Measurements from ENCODE around the gene TAS2R19. TPM values are rescaled to one million over a fixed set of nuclear protein-coding genes. Genes with fewer than 3 reads are reported as not detected.
"Not testable (repeated sequence)": the region's sequence is repeated elsewhere in the genome, so short reads cannot be mapped to it uniquely, and the experiment has no call there.

Gene TAS2R19, protein sequence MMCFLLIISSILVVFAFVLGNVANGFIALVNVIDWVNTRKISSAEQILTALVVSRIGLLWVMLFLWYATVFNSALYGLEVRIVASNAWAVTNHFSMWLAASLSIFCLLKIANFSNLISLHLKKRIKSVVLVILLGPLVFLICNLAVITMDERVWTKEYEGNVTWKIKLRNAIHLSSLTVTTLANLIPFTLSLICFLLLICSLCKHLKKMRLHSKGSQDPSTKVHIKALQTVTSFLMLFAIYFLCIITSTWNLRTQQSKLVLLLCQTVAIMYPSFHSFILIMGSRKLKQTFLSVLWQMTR
- 3.1 and 3.5 TPM in 2 replicates for total RNA-seq (ENCODE audit: low replicate concordance)
- long read RNA-seq: 0 reads

DNA sequence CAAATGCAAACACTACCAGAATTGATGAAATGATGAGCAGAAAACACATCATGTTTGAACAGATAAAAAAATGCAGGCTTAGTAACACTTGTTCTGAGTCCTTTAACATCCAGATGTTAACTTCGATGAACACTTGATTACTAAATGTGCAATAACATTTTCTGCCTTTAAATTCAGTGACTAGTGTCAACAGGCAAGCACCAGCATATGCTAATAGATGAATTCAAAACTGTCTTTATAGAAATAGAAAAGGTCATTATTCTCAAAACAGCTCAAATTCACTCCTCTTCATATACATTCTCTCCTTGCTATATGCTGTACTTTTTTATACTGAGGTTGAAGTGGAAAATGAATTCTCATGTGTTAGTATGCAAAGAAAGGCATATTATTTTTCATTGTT lies at the start of gene TAS2R19:
Gene TAS2R19 (minus strand): TSS at position 101 of the 400 bp plus-strand sequence. CDS start 49 bp downstream, at position 52.
- TF ChIP-seq, protein P1, sequence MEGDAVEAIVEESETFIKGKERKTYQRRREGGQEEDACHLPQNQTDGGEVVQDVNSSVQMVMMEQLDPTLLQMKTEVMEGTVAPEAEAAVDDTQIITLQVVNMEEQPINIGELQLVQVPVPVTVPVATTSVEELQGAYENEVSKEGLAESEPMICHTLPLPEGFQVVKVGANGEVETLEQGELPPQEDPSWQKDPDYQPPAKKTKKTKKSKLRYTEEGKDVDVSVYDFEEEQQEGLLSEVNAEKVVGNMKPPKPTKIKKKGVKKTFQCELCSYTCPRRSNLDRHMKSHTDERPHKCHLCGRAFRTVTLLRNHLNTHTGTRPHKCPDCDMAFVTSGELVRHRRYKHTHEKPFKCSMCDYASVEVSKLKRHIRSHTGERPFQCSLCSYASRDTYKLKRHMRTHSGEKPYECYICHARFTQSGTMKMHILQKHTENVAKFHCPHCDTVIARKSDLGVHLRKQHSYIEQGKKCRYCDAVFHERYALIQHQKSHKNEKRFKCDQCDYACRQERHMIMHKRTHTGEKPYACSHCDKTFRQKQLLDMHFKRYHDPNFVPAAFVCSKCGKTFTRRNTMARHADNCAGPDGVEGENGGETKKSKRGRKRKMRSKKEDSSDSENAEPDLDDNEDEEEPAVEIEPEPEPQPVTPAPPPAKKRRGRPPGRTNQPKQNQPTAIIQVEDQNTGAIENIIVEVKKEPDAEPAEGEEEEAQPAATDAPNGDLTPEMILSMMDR (conservative IDR thresholded peaks at IDR 0.05): no peak
- no peak within 1 kb of the TSS for H3K27ac Mint-ChIP-seq
- H3K36me3 Mint-ChIP-seq: peaks cover 34% of the 10 kb centered on the region
- no peak within 1 kb of the TSS for H3K4me3 Mint-ChIP-seq
- H3K27me3 Mint-ChIP-seq: no peaks in the 10 kb centered on the region
- H3K4me1 Mint-ChIP-seq (ENCODE audit: unreplicated experiment): no peaks in the 10 kb centered on the region
- no peak for DNase-seq (ENCODE audit: extremely low spot score, unreplicated experiment)
- H3K9me3 Mint-ChIP-seq: peaks cover 8% of the 10 kb centered on the region

DNA sequence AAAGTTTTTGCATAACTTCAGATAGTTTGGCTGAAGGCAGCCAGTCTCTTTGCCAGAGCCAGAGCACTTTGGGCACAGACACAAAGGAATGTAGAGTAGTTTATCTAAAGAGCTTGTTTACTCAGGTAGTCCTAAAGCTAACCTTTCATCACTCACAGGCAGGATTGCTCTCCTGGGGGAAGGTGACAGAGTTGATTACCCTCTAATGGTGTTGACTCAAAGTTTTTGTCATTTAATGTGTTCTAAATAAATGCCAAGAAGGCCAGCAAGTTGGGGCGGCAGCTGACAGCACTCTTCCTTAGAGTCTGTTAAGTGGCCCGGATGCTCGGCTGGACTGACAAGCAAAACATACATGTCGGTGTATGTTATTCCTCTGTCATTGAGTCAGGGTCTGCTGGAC lies 49.0 kb upstream of the TAS2R19 start:
- no peak overlapping the region for H3K4me3 Mint-ChIP-seq
- H3K36me3 Mint-ChIP-seq: peaks cover 26% of the 10 kb centered on the region
- DNase-seq (ENCODE audit: extremely low spot score, unreplicated experiment): no peak

DNA sequence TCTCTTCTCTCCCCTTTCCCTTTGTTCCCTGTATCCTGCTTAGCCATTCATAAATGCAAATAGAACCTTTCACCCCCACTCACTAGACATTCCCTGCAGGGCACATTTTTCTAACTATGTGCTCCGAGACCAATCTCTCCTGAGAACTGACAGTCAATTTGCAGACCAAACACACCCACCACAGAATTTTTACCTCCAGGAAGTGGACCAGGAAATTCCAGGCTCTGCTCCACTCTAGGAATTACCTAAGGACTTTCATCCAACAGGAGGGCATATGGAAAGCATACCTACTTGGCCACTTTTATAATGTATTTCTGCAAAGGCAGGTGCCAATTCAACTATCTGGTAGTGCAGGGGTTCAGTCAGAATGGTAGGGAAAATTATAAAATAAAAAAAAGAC lies 48.6 kb upstream of the TAS2R19 start:
- Mint-ChIP-seq H3K4me1 (ENCODE audit: unreplicated experiment) (no peaks in the 10 kb centered on the region), H3K36me3 (peaks cover 26% of the 10 kb centered on the region), H3K27me3 (no peaks in the 10 kb centered on the region), H3K9me3 (no peaks in the 10 kb centered on the region), H3K27ac (no peak overlapping the region), H3K4me3 (no peak overlapping the region)
- DNase-seq (ENCODE audit: extremely low spot score, unreplicated experiment): no peak
- TF ChIP-seq, protein P1 (conservative IDR thresholded peaks at IDR 0.05): no peak

More for the DNA sequence above, 49.0 kb upstream of the TAS2R19 start:
- no peak overlapping the region for H3K27ac Mint-ChIP-seq
- H3K27me3 Mint-ChIP-seq: no peaks in the 10 kb centered on the region
- H3K9me3 Mint-ChIP-seq: no peaks in the 10 kb centered on the region
- TF ChIP-seq, protein P1 (conservative IDR thresholded peaks at IDR 0.05): no peak
- no peaks in the 10 kb centered on the region for H3K4me1 Mint-ChIP-seq (ENCODE audit: unreplicated experiment)

DNA sequence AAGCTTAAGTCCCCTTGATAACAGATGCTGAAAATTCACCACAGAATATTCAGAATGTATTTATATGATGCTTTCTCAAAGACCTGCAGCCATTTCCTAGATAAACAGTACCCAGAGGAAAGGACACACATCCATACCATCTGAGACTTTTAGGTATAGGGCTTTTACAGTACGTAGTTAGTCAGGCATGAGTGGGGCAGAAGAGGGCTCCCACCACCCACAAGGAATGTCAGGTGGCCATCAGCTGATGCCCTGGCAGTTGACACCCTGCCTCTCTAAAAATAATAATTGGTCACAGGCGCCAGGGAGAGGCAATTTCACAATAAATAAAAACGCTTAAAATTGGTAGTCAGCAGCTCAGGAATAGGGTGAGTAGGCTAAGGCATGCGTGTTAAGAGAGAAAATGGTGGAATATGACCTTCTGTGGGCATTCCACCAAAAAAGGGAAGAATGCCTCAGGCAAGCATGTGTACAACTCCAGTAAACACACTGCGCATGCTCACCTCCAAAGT lies 47.5 kb upstream of the TAS2R19 start:
- peaks cover 28% of the 10 kb centered on the region for H3K36me3 Mint-ChIP-seq

DNA sequence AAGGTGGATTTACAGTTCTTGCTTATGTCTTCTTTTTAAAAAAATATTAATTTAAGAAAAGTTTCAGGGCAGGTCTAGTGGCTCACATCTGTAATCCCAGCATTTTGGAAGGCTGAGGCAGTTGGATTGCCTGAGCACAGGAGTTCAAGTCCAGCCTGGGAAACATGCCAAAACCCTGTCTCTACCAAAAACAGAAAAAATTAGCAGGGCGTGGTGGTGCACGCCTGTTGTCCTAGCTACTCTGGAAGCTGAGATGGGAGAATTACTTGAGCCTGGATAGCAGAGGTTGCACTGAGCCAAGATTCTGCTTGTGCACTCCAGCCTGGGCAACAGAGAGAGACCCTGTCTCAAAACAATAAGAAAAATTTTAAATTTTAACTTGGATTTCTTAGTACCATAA lies 45.1 kb upstream of the TAS2R19 start:
- DNase-seq (ENCODE audit: extremely low spot score, unreplicated experiment): no peak
- Mint-ChIP-seq H3K9me3 (no peaks in the 10 kb centered on the region), H3K27me3 (no peaks in the 10 kb centered on the region), H3K27ac (no peak overlapping the region), H3K36me3 (peaks cover 32% of the 10 kb centered on the region), H3K4me3 (no peak overlapping the region), H3K4me1 (ENCODE audit: unreplicated experiment) (no peaks in the 10 kb centered on the region)
- TF ChIP-seq, protein P1 (conservative IDR thresholded peaks at IDR 0.05): no peak

More for the DNA sequence above, 47.5 kb upstream of the TAS2R19 start:
- H3K4me1 Mint-ChIP-seq (ENCODE audit: unreplicated experiment): no peaks in the 10 kb centered on the region
- DNase-seq (ENCODE audit: extremely low spot score, unreplicated experiment): no peak
- no peak overlapping the region for H3K27ac Mint-ChIP-seq
- H3K9me3 Mint-ChIP-seq: no peaks in the 10 kb centered on the region
- no peaks in the 10 kb centered on the region for H3K27me3 Mint-ChIP-seq
- H3K4me3 Mint-ChIP-seq: no peak overlapping the region
- TF ChIP-seq, protein P1 (conservative IDR thresholded peaks at IDR 0.05): no peak

DNA sequence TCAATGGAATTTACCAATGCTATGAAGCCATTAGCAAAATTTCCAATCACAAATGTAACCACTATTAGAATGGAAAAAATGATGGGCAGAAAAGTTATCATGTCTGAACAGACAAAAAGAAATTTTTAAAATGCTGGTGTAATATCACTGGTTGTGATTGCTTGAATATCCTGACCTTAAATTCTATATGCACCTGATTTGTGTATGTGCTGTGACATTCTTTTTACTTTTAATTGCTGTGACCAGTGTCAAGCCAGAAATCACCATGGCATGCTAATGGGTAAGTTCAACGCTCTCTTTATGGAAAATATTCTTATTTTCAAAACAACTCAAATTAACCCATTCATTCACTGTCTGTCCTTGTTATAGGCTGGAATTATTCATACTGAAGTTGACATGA lies 39.8 kb upstream of the TAS2R19 start, which contains the start of gene TAS2R46:
Gene TAS2R46 (minus strand): TSS at position 101 of the 400 bp plus-strand sequence. CDS start 0 bp downstream, at position 101.
- H3K9me3 Mint-ChIP-seq; DNase-seq (ENCODE audit: extremely low spot score, unreplicated experiment); H3K27ac Mint-ChIP-seq; H3K4me3 Mint-ChIP-seq; H3K4me1 Mint-ChIP-seq (ENCODE audit: unreplicated experiment); H3K27me3 Mint-ChIP-seq: not testable (repeated sequence)
- peaks cover 22% of the 10 kb centered on the region for H3K36me3 Mint-ChIP-seq
